GM12878 (cell line): Measurements from ENCODE around the gene MSH6. TPM values are rescaled to one million over a fixed set of nuclear protein-coding genes. Genes with fewer than 3 reads are reported as not detected.
A peak's percentile ranks its signal among the peaks of the same experiment; 100 is the strongest.

Experiments
- ATAC-seq: fragments of 200-7000 bp; cut with Tn5 transposase; 3 replicates; pipeline ENCODE4 v1.9.1; 2020; ENCODE audit warnings: mild to moderate bottlenecking, moderate library complexity
- BruUV-seq: library from RNA; stranded (reverse); fragments of 400-500 nt; replicated peaks from 2 replicates; lab custom pipeline; 2021; lab: Mats Ljungman, UMichigan
- CTCF ChIA-PET: fragments of 300-600 bp; sonication (Branson Sonifier 250); formaldehyde crosslinking; extraction: SDS; loops from one replicate; lab custom pipeline; 2021; ENCODE audit warnings: inconsistent platforms; lab: Yijun Ruan, JAX
- POLR2A ChIA-PET: fragments of 350-600 bp; formaldehyde crosslinking; extraction: SDS; loops from one replicate; lab custom pipeline; 2021; ENCODE audit warnings: inconsistent platforms; lab: Charles Lee
- RAD21 ChIA-PET: fragments of 300-600 bp; sonication (Branson Sonifier 250); formaldehyde crosslinking; loops from one replicate; lab custom pipeline; 2023; ENCODE audit warnings: antibody characterized with exemption; ENCODE audit not compliant: unreplicated experiment; lab: Charles Lee
- SMC1A ChIA-PET: fragments of 300-600 bp; sonication (Branson Sonifier 250); formaldehyde crosslinking; loops from one replicate; lab custom pipeline; 2023; ENCODE audit not compliant: unreplicated experiment, uncharacterized antibody; lab: Charles Lee
- DNase-seq: peaks from one replicate; pipeline ENCODE4 v3.0.0-alpha.2; 2011; ENCODE audit warnings: low read depth, low spot score
- FAIRE-seq: peaks from 3 replicates; lab custom pipeline; 2011; peaks lifted over from hg19 to GRCh38; lab: Jason Lieb, UNC
- H2AFZ ChIP-seq: 2 replicates; pipeline ENCODE4 v1.6.0; 2011; ENCODE audit warnings: low read depth, low read length, control low read depth; ENCODE audit not compliant: control insufficient read depth
- H3K27ac ChIP-seq: 2 replicates; pipeline ENCODE4 v1.5.1; 2011; ENCODE audit warnings: control low read depth; ENCODE audit not compliant: control insufficient read depth, insufficient read depth
- H3K27me3 ChIP-seq, 2 experiments: replicated peaks in 1 of 2; 2 replicates each; pipeline versions ENCODE4 v1.6.0 to v1.6.1; 2011; ENCODE audit warnings: low read length in 1 of 2; ENCODE audit not compliant: control insufficient read depth in 2 of 2, insufficient read depth in 2 of 2
- H3K36me3 ChIP-seq, 2 experiments: 2 replicates each; pipeline ENCODE4 v1.5.1; 2011; ENCODE audit warnings: low read length in 1 of 2; ENCODE audit not compliant: control insufficient read depth in 2 of 2, insufficient read depth in 2 of 2
- H3K4me1 ChIP-seq: 2 replicates; pipeline ENCODE4 v1.6.1; 2011; ENCODE audit warnings: mild to moderate bottlenecking, low read length, moderate library complexity, mixed read lengths; ENCODE audit not compliant: control insufficient read depth, insufficient read depth
- H3K4me2 ChIP-seq: 2 replicates; pipeline ENCODE4 v1.6.0; 2011; ENCODE audit warnings: control low read depth; ENCODE audit not compliant: control insufficient read depth, insufficient read depth
- H3K4me3 ChIP-seq: fragments of 200-600 bp; sonication (generic); 2 replicates; pipeline ENCODE4 v1.5.1; 2016
- H3K79me2 ChIP-seq: 2 replicates; pipeline ENCODE4 v1.6.0; 2011; ENCODE audit warnings: low read length; ENCODE audit not compliant: control insufficient read depth, insufficient read depth
- H3K9ac ChIP-seq: 2 replicates; pipeline ENCODE4 v1.8.0; 2011; ENCODE audit warnings: low read length, control low read depth, mixed read lengths; ENCODE audit not compliant: control insufficient read depth, insufficient read depth
- H3K9me3 ChIP-seq: replicated peaks from 3 replicates; pipeline ENCODE4 v1.5.1; 2011; ENCODE audit warnings: mild to moderate bottlenecking, low read length; ENCODE audit not compliant: control insufficient read depth, insufficient read depth
- H4K20me1 ChIP-seq: 2 replicates; pipeline ENCODE4 v1.6.0; 2011; ENCODE audit not compliant: control insufficient read depth, insufficient read depth
- ASH2L ChIP-seq: fragments of 300-600, 200-600 bp; sonication (generic); IDR thresholded peaks from 2 replicates; pipeline ENCODE4 v1.6.1; 2017; ENCODE audit warnings: low read depth, mild to moderate bottlenecking, borderline replicate concordance
- BMI1 ChIP-seq: fragments of 450-650 bp; IDR thresholded peaks from 2 replicates; pipeline ENCODE4 v1.6.1; 2016; ENCODE audit warnings: mild to moderate bottlenecking, moderate library complexity, borderline replicate concordance
- CBFB ChIP-seq: IDR thresholded peaks from 2 replicates; pipeline ENCODE4 v1.6.1; 2016; ENCODE audit warnings: antibody characterized with exemption, low read depth
- CBX3 ChIP-seq: fragments of 200-600 bp; sonication (generic); IDR thresholded peaks from 2 replicates; pipeline ENCODE4 v1.6.1; 2016; ENCODE audit warnings: low read depth, borderline replicate concordance
- CHD1 ChIP-seq: IDR thresholded peaks from 2 replicates; pipeline ENCODE4 v1.6.1; 2012; ENCODE audit warnings: low read depth, low read length, improper control_type of control experiment
- GATAD2B ChIP-seq: fragments of 450-650 bp; conservative IDR thresholded peaks from 2 replicates; pipeline ENCODE4 v1.6.1; 2017; ENCODE audit warnings: low read depth, mild to moderate bottlenecking, moderate library complexity
- HCFC1 ChIP-seq: fragments of 150-350 bp; IDR thresholded peaks from 2 replicates; pipeline ENCODE4 v1.6.1; 2014; ENCODE audit warnings: low read length
- NBN ChIP-seq: fragments of 450-650 bp; IDR thresholded peaks from 2 replicates; pipeline ENCODE4 v1.6.1; 2016
- NFXL1 ChIP-seq: fragments of 450-650 bp; IDR thresholded peaks from 2 replicates; pipeline ENCODE4 v1.6.1; 2017; ENCODE audit warnings: antibody characterized with exemption, mild to moderate bottlenecking, borderline replicate concordance
- NR2C2 ChIP-seq: IDR thresholded peaks from 2 replicates; pipeline ENCODE4 v1.6.1; 2011; ENCODE audit warnings: borderline replicate concordance, low read depth; ENCODE audit not compliant: control insufficient read depth, insufficient read length
- NR2F1 ChIP-seq: fragments of 450-650 bp; conservative IDR thresholded peaks from 2 replicates; pipeline ENCODE4 v1.6.1; 2017; ENCODE audit warnings: mild to moderate bottlenecking
- PAX8 ChIP-seq: fragments of 450-650 bp; IDR thresholded peaks from 2 replicates; pipeline ENCODE4 v1.6.1; 2017; ENCODE audit warnings: mild to moderate bottlenecking, moderate library complexity
- POLR2AphosphoS2 ChIP-seq: IDR thresholded peaks from 2 replicates; pipeline ENCODE4 v1.6.1; 2011; ENCODE audit warnings: low read depth, mild to moderate bottlenecking, low read length, improper control_type of control experiment, moderate library complexity
- SP1 ChIP-seq: IDR thresholded peaks from one replicate; pipeline ENCODE4 v1.6.1; 2011; ENCODE audit warnings: low read depth, low read length
- WGBS: methylation state at CpG from one replicate; pipeline ENCODE4 v1.1.6; 2016; ENCODE audit warnings: low lambda C conversion rate; ENCODE audit not compliant: insufficient replicate concordance, insufficient coverage; ENCODE audit errors: missing lambda C conversion rate; 5-methylcytosine and 5-hydroxymethylcytosine counted together
- in situ Hi-C: fragments of 300-500 bp; cut with MboI; formaldehyde crosslinking; loops from 9 replicates; pipeline ENCODE4 v1.14.3; 2018; ENCODE audit warnings: mixed read lengths
- intact Hi-C: fragments of 100-400 bp; cut with micrococcal nuclease; formaldehyde crosslinking; loops from one replicate; pipeline ENCODE4 v1.14.2; 2022; ENCODE audit not compliant: unreplicated experiment
- polyA plus RNA-seq, 11 experiments: library from polyadenylated mRNA; depleted of rRNA in 4 of 11; unstranded in 6 of 11; stranded (reverse) in 5 of 11; fragments of >200 nt; fragmentation: Nextera tagmentation in 4 of 11; fragmentation: Illumina TruSeq in 1 of 11; extraction: Ambion mirVana in 4 of 11; extraction: Trizol in 1 of 11; gene quantifications; 1 replicate in 1 of 11; 2 replicates in 10 of 11; pipeline versions ENCODE4 v1.2.1 to v1.2.3, GENCODE V29; 2011 to 2016; ENCODE audit warnings: inconsistent platforms in 2 of 11, missing spikeins in 2 of 11, low read depth in 1 of 11
- total RNA-seq, 4 experiments: library from RNA; depleted of rRNA in 3 of 4; stranded (reverse); fragments of >200 nt in 3 of 4; fragmentation: Illumina TruSeq in 1 of 4; extraction: Trizol in 1 of 4; gene quantifications; 2 replicates each; pipeline versions ENCODE4 v1.2.1 to v1.2.3, GENCODE V29; 2013 to 2021
- TF ChIP-seq, protein P1 (sequence below): fragments of 450-650 bp; IDR thresholded peaks from 2 replicates; pipeline ENCODE4 v1.6.1; 2018; ENCODE audit warnings: mild to moderate bottlenecking, low read depth, moderate library complexity; ENCODE audit not compliant: partially characterized antibody
- TF ChIP-seq, protein P2 (sequence below): IDR thresholded peaks from 2 replicates; pipeline ENCODE4 v1.6.1; 2011; ENCODE audit warnings: low read depth, mild to moderate bottlenecking, low read length, moderate library complexity, borderline replicate concordance; ENCODE audit errors: extremely low read depth

The MSH6 gene
- total and polyA plus RNA-seq, 10 of the 15 experiments (the other 5 are each of a cell fraction or from before 2014, with no cell fraction given): 12.4 to 108 (median 67.4) TPM

DNA sequence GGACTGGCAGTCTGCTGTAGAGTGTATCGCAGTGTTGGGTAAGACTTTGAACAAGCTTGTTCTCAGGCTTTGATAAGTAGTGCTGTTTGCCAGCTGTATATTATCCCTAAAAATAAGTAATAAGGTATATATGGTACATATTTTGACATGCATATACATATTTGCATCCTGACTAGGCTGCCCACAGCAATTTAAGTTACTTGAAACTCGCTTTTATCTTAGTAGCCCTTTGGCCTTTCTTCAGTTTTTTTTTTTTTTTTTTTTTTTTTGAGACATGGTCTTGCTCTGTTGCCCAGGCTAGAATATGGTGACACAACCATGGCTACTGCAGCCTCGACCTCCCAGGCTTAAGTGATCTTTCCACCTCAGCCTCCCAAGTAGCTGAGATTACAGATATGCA is 18.2 kb downstream of the MSH6 start:
- H3K4me2 ChIP-seq: no peak overlapping the region
- ChIA-PET POLR2A (interaction anchor here (0.5 kb wide), 1 partner anchor 778 kb away, joined by 3 read pairs; no protein-coding TSS in a partner anchor), CTCF (interaction anchor here (0.6 kb wide), 1 partner anchor 109 kb away, joined by 3 read pairs; no protein-coding TSS in a partner anchor)

DNA sequence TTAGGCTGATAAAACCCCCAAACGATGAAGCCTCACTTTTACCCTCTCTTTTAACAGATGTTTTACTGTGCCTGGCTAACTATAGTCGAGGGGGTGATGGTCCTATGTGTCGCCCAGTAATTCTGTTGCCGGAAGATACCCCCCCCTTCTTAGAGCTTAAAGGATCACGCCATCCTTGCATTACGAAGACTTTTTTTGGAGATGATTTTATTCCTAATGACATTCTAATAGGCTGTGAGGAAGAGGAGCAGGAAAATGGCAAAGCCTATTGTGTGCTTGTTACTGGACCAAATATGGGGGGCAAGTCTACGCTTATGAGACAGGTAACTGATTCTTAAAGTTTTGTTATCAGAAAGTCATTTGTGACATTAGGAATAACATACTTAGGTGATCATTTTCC is 20.4 kb downstream of the MSH6 start:
- in situ Hi-C loops: no loop called here
- intact Hi-C loops: no loop called here
- Histone ChIP-seq H3K36me3 (peaks cover 18 to 62% of the 10 kb centered on the region in 2 experiments), H3K27me3 (no peaks in the 10 kb centered on the region), H3K27ac (no peak overlapping the region), H3K9ac (no peak overlapping the region), H3K79me2 (no peaks in the 10 kb centered on the region; the same call in 1 of the 2 replicates), H4K20me1 (no peaks in the 10 kb centered on the region), H3K4me2 (no peak overlapping the region), H3K4me1 (no peaks in the 10 kb centered on the region), H2AFZ (no peak overlapping the region), H3K9me3 (peaks cover 5% of the 10 kb centered on the region), H3K4me3 (no peak overlapping the region)
- ATAC-seq (no peak), DNase-seq (no peak), FAIRE-seq (no peak)
- POLR2A ChIA-PET: no interaction called here
- BruUV-seq: no TSS peak
- 97% methylated on average over 7 of the region's 7 CpGs for WGBS
- RAD21 ChIA-PET: no interaction called here
- SMC1A ChIA-PET: interaction anchor here (1.2 kb wide), 1 partner anchor 303 kb away, joined by 3 read pairs; no protein-coding TSS in a partner anchor
- CTCF ChIA-PET: no interaction called here
- TF ChIP-seq NR2C2 (no peak), NFXL1 (no peak), CHD1 (no peak), SP1 (no peak), PAX8 (no peak), NR2F1 (no peak), ASH2L (no peak), CBX3 (no peak), CBFB (no peak), NBN (no peak), BMI1 (no peak), GATAD2B (no peak)
- TF ChIP-seq, protein P1, sequence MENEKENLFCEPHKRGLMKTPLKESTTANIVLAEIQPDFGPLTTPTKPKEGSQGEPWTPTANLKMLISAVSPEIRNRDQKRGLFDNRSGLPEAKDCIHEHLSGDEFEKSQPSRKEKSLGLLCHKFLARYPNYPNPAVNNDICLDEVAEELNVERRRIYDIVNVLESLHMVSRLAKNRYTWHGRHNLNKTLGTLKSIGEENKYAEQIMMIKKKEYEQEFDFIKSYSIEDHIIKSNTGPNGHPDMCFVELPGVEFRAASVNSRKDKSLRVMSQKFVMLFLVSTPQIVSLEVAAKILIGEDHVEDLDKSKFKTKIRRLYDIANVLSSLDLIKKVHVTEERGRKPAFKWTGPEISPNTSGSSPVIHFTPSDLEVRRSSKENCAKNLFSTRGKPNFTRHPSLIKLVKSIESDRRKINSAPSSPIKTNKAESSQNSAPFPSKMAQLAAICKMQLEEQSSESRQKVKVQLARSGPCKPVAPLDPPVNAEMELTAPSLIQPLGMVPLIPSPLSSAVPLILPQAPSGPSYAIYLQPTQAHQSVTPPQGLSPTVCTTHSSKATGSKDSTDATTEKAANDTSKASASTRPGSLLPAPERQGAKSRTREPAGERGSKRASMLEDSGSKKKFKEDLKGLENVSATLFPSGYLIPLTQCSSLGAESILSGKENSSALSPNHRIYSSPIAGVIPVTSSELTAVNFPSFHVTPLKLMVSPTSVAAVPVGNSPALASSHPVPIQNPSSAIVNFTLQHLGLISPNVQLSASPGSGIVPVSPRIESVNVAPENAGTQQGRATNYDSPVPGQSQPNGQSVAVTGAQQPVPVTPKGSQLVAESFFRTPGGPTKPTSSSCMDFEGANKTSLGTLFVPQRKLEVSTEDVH: no peak
- TF ChIP-seq, protein P2, sequence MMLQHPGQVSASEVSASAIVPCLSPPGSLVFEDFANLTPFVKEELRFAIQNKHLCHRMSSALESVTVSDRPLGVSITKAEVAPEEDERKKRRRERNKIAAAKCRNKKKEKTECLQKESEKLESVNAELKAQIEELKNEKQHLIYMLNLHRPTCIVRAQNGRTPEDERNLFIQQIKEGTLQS: no peak

More for the DNA sequence above, 18.2 kb downstream of the MSH6 start:
- no peak for FAIRE-seq
- Histone ChIP-seq H3K4me1 (no peaks in the 10 kb centered on the region), H2AFZ (no peak overlapping the region), H3K27me3 (no peaks in the 10 kb centered on the region), H3K36me3 (peaks cover 23 to 63% of the 10 kb centered on the region in 2 experiments), H3K9ac (no peak overlapping the region), H3K27ac (no peak overlapping the region), H3K4me3 (no peak overlapping the region), H3K79me2 (no peaks in the 10 kb centered on the region; the same call in 1 of the 2 replicates), H3K9me3 (peaks cover 5% of the 10 kb centered on the region), H4K20me1 (no peaks in the 10 kb centered on the region)
- RAD21 ChIA-PET: no interaction called here
- TF ChIP-seq POLR2AphosphoS2: 0 out of 2 replicates have a peak, but pooled peaks have one; percentile 44
- TF ChIP-seq HCFC1: no peak
- BruUV-seq: no TSS peak
- SMC1A ChIA-PET: interaction anchor here (1.0 kb wide), 1 partner anchor 10 kb away, joined by 3 read pairs; no protein-coding TSS in a partner anchor
- DNase-seq: no peak
- ATAC-seq: no peak
- 85% methylated on average over 3 of the region's 3 CpGs for WGBS
- in situ Hi-C loops (no loop called here), intact Hi-C loops (no loop called here)
